Tibial nerve (tissue), 4 donors: ENCODE data around the gene MAPT. TPM values are rescaled to one million over a fixed set of nuclear protein-coding genes. Genes with fewer than 3 reads are reported as not detected.

Experiments used
- DNase-seq, 2 donors: peaks; one replicate each; pipeline ENCODE4 v3.0.0-alpha.2; 2019; ENCODE audit warnings: low spot score in 2 of 2
- H3K27ac ChIP-seq, 4 donors: fragments of 200-600 bp; sonication (generic) in 3 of 4; one replicate each; pipeline ENCODE4 v1.5.1; 2017 to 2019; ENCODE audit warnings: mild to moderate bottlenecking in 1 of 4
- H3K27me3 ChIP-seq, 2 donors: fragments of 200-600 bp; sonication (generic) in 1 of 2; one replicate each; pipeline versions ENCODE4 v1.5.1 to v1.6.0; 2017 to 2019
- H3K36me3 ChIP-seq, 3 donors: fragments of 200-600 bp; sonication (generic); one replicate each; pipeline ENCODE4 v1.5.1; 2018 to 2019
- H3K4me1 ChIP-seq, 4 donors: fragments of 200-600 bp; sonication (generic) in 3 of 4; one replicate each; pipeline ENCODE4 v1.5.1; 2017 to 2019
- H3K4me3 ChIP-seq, 4 donors: fragments of 200-600 bp; sonication (generic) in 3 of 4; one replicate each; pipeline ENCODE4 v1.5.1; 2017 to 2019; ENCODE audit warnings: mild to moderate bottlenecking in 1 of 4, moderate library complexity in 1 of 4
- H3K9me3 ChIP-seq, 4 donors: fragments of 200-600 bp; sonication (generic) in 3 of 4; one replicate each; pipeline ENCODE4 v1.5.1; 2017 to 2019
- CTCF ChIP-seq, 5 experiments: fragments of 200-600 bp in 3 of 5; fragments of 450-650 bp in 2 of 5; sonication (generic) in 3 of 5; IDR thresholded peaks; one replicate each; pipeline ENCODE4 v1.5.1; 2016 to 2019; ENCODE audit warnings: antibody characterized with exemption in 5 of 5, mild to moderate bottlenecking in 3 of 5, moderate library complexity in 2 of 5
- EP300 ChIP-seq, 2 donors: sonication (generic); formaldehyde crosslinking; IDR thresholded peaks; one replicate each; pipeline ENCODE4 v1.6.1; 2017; ENCODE audit warnings: antibody characterized with exemption in 2 of 2, mild to moderate bottlenecking in 1 of 2
- POLR2A ChIP-seq, 2 donors: fragments of 450-650 bp; IDR thresholded peaks; one replicate each; pipeline ENCODE4 v1.6.1; 2017; ENCODE audit warnings: antibody characterized with exemption in 2 of 2, mild to moderate bottlenecking in 2 of 2, moderate library complexity in 2 of 2
- WGBS, 2 donors: methylation state at CpG; one replicate each; pipeline ENCODE4 v1.1.5; 2018; 5-methylcytosine and 5-hydroxymethylcytosine counted together
- total RNA-seq, 4 donors: library from RNA; depleted of rRNA; stranded (reverse); fragments of >200 nt; gene quantifications; one replicate each; pipeline ENCODE4 v1.1.0, GENCODE V29; 2016

Gene MAPT
- total RNA-seq, 4 donors from 2014 or later = 2.5 to 3.1 (median 2.8) TPM

GRCh38 chr17:45914047-45914717, 19.8 kb downstream of the MAPT start:
- DNase-seq = no peak
- WGBS, 2 donors = 39 to 55% methylated on average over 10 of the region's 10 CpGs
- TF ChIP-seq CTCF (IDR thresholded peaks at IDR 0.05) (no peak), EP300 (IDR thresholded peaks at IDR 0.05) (no peak), POLR2A (IDR thresholded peaks at IDR 0.05) (no peak)
- peaks cover 0 to 9% (median 0%) of the 10 kb centered on the region in 4 donors for H3K9me3 ChIP-seq
- H3K4me3 ChIP-seq = no peak overlapping the region
- H3K36me3 ChIP-seq = no peaks in the 10 kb centered on the region
- H3K4me1 ChIP-seq = no peaks in the 10 kb centered on the region
- no peak overlapping the region for H3K27ac ChIP-seq
- no peaks in the 10 kb centered on the region for H3K27me3 ChIP-seq

GRCh38 chr17:45915263-45915662, 20.9 kb downstream of the MAPT start:
- Histone ChIP-seq H3K4me3 (no peak overlapping the region), H3K9me3 (peaks cover 0 to 9% (median 0%) of the 10 kb centered on the region in 4 donors), H3K27me3 (no peaks in the 10 kb centered on the region), H3K27ac (no peak overlapping the region), H3K36me3 (no peaks in the 10 kb centered on the region), H3K4me1 (no peaks in the 10 kb centered on the region)
- TF ChIP-seq EP300 (IDR thresholded peaks at IDR 0.05) (no peak), CTCF (IDR thresholded peaks at IDR 0.05) (no peak), POLR2A (IDR thresholded peaks at IDR 0.05) (no peak)
- no peak for DNase-seq
- WGBS, 2 donors = 82 to 94% methylated on average over 4 of the region's 4 CpGs

- Histone ChIP-seq H3K4me1 (no peaks in the 10 kb centered on the region), H3K27me3 (no peaks in the 10 kb centered on the region), H3K27ac (no peak overlapping the region), H3K9me3 (peaks cover 0 to 6% (median 0%) of the 10 kb centered on the region in 4 donors), H3K36me3 (no peaks in the 10 kb centered on the region), H3K4me3 (no peak overlapping the region)
- 74 to 85% methylated on average over 7 of the region's 7 CpGs for WGBS, 2 donors
- DNase-seq = no peak
- TF ChIP-seq CTCF (IDR thresholded peaks at IDR 0.05) (no peak), EP300 (IDR thresholded peaks at IDR 0.05) (no peak), POLR2A (IDR thresholded peaks at IDR 0.05) (no peak)
Observed at GRCh38 chr17:45917081-45917480, 22.7 kb downstream of the MAPT start.

GRCh38 chr17:45918241-45918745, 23.9 kb downstream of the MAPT start:
- Histone ChIP-seq H3K4me1 (no peaks in the 10 kb centered on the region), H3K9me3 (no peaks in the 10 kb centered on the region), H3K36me3 (no peaks in the 10 kb centered on the region), H3K27me3 (no peaks in the 10 kb centered on the region), H3K4me3 (no peak overlapping the region), H3K27ac (no peak overlapping the region)
- 90 to 95% methylated on average over 2 of the region's 2 CpGs for WGBS, 2 donors
- DNase-seq = no peak
- TF ChIP-seq CTCF (IDR thresholded peaks at IDR 0.05) (no peak), EP300 (IDR thresholded peaks at IDR 0.05) (no peak), POLR2A (IDR thresholded peaks at IDR 0.05) (no peak)

- Histone ChIP-seq H3K27me3 (no peaks in the 10 kb centered on the region), H3K4me1 (no peaks in the 10 kb centered on the region), H3K27ac (no peak overlapping the region), H3K36me3 (no peaks in the 10 kb centered on the region), H3K4me3 (no peak overlapping the region), H3K9me3 (no peaks in the 10 kb centered on the region)
- DNase-seq = no peak
- no peak for TF ChIP-seq EP300 (IDR thresholded peaks at IDR 0.05)
- TF ChIP-seq POLR2A (IDR thresholded peaks at IDR 0.05) = no peak
- no peak for TF ChIP-seq CTCF (IDR thresholded peaks at IDR 0.05)
- 77 to 83% methylated on average over 15 of the region's 15 CpGs for WGBS, 2 donors
Observed at GRCh38 chr17:45919136-45919535, 24.8 kb downstream of the MAPT start.
